ENCODE data around the gene LGALS7.
A peak's percentile ranks its signal among the peaks of the same experiment; 100 is the strongest.
"Not testable (repeated sequence)": the region's sequence is repeated elsewhere in the genome, so short reads cannot be mapped to it uniquely, and the experiment has no call there.

Gene LGALS7

DNA sequence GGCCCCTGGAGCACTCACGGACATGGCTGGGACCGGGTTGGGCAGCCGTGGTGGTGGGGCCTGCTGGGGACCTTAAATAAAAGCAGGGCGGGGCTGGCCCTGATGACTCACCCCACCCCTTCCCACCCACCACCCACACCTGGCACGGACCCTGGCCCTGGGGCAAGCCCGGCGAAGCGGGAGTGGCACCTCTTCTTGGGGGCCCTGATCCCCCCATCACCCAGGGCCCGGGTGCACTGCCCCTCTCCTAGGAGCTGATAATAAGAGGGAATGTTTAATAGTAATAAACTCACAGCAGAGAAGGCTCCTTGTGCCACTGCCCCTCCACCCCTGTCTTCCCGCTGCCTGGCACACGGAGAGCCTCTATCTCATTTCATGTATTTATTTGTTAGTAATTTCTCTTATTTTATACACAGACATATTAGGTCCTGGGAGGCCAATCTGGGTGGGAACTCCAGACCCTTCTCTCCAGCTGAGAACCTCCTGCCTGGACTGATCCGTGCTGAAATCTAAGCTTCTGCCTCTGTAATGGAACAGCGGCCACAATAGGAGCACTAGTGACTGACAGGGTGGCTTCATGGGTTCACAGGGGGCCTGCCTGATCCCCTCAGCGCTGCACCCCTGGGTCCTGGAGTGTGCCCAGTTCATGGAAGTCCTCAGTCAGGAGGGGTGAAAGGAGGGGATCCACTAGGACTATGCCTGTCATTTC lies at the start of gene LGALS7:
TSS of gene LGALS7 (minus strand) at position 49 of the 709 bp plus-strand sequence. CDS start at position 24, 25 bp downstream.
- peak; percentile 33 for DNase-seq

DNA sequence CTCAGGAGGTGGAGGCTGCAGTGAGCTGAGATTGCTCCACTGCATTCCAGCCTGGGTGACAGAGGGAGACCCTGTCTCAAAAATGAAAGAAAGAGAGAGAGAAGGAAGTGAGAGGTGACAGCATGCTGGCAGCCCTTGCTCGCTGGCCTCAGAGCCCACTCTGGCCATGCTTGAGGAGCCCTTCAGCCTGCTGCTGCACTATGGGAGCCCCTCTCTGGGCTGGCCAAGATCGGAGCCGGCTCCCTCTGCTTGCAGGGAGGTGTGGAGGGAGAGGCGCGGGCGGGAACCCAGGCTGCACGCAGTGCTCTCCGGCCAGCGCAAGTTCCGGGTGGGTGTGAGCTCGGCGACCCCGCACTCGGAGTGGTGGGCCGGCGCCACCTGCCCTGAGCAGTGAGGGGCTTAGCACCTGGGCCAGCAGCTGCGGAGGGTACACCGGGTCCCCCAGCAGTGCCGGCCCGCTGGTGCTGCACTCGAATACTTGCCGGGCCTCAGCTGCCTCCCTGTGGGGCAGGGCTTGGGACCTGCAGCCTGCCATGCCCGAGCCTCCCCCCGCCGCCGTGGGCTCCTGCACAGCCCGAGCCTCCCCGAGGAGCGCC lies 48.0 kb upstream of the LGALS7 start:
- not testable (repeated sequence) for DNase-seq

DNA sequence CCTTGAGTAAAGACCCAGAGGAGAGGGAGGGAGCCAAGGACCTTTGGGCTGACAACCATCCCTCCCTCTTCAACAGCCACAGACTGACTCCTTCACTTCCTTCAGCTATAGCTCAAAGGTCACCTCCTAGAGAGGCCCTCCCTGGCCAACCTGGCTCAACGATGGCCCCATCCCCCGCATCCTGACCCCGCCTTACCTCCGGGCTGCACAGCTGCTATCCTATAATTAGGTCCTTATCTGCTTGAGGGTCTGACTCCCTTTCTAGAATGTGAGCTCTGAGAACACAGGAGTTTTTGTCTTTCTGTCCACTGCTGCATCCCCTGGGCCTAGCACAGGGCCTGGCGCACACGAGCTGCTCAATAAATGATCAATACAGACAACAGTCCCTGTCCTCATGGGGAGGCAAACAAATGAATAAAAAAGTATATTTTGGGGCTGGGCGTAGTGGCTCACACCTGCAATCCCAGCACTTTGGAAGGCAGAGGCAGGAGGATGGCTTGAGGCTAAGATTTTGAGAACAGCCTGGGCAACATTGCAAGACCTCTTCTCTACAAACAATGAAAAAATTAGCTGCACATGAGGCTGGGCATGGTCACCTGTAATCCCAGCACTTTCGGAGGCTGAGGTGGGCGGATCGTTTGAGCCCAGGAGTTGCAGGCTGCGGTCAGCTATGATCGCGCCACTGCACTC lies 46.1 kb upstream of the LGALS7 start:
- DNase-seq = no peak

DNA sequence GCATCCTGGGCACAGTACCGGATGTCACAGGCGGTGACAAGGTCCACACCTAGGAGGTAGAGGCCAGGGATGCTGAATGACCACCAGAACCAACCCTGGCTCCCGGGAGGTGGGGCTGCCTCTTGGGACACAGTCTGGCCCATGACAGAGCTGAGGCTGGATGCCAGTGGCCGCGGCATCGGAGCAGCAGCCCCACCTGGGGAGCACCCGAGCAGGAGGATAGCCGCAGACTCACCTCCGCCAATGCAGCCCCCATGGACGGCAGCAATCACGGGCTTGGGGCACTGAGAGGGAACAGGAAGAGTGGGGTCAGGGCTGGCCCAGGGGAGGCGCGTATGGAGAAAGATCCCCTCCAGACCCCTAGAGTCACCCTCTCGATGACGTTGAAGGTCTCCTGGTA lies 43.8 kb upstream of the LGALS7 start:
- no peak for DNase-seq

DNA sequence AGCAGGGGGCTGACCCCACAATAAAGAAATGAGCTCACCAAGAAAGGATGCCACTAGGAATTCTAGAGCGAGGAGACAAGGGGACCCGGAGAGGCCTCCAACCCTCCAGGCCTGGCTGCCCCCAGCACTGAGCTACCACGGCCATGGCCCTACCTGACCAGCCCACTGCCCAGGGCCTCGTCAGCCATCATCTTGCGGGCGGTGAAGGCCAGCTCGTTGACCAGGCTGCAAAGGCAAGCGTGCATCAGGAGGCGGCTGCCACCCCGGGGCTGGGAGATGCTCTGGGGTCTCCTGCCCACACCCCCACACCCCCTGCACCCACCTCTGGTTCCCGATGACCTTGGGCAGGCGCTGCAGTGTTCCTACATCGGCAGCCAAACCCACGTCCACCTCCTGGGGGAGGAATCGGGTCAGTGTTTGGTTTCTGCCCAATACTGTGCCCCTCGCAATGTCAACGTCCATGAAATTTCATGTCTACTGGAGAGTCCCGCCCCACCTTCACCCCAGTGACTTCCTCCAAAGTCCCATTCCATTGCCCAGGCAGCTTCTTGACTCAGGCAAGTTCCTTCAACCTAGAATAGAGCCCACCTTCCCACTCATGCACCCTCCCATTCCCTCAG lies 42.9 kb upstream of the LGALS7 start:
- DNase-seq = no peak

DNA sequence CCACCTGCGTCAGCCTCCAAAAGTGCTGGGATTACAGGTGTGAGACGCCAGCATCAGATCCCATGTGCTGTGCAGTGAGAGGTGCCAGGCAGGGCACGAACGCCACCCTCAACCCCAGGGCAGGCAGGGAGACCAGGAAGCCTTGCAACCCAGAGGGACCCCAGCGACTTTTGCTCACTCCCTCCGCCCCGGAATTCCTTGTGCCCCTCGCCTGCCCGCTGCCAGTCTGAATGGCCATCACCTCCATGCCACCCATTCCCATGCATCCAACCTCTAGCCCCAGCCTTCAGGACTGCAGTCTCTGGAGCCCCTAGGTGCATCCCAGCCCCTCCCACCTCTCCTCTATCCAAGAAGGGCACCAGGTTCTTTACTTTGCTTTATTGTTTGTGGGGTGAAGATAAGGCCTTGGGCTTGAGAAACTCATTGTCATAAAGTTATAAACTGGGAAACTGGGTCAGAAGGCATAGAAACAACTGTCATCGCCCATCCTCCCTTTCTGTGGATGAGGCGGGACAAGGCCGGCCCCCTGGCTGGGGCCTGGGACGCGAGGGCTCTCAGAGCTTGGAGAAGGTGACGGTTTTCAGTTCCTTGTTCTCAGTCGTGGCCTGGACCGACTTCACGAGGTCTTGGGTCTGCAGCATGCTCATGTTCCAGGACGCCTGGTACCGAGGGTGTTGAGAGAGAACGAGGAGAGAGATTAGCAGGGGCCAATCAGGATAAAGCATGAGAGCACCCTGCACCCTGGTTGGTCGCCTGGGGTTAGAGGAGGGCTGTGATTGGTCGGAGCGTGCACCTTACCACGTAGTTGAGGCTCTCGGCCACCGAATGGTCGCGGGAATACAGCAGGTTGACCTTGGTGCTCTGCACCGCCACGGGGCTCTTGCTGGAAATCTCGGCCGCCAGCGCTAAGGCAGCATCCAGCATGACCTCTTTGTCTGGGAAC lies 42.0 kb upstream of the LGALS7 start:
- no peak for DNase-seq

DNA sequence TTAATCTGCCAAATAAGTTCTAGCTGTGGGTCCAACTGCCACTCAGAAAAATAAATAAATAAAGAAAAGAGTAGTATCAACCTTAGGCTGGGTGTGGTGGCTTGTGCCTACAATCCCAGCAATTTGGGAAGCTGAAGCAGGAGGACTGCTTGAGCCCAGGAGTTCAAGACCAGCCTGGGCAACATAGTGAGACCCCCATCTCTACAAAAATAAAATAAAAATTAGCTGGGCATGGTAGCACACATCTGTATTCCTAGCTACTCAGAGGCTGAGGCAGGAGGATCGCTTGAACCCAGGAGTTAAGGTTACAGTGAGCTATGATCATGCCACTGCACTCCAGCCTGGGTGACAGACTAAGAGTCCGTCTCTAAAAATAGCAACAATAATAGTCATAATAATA lies 40.6 kb upstream of the LGALS7 start:
- not testable (repeated sequence) for DNase-seq

DNA sequence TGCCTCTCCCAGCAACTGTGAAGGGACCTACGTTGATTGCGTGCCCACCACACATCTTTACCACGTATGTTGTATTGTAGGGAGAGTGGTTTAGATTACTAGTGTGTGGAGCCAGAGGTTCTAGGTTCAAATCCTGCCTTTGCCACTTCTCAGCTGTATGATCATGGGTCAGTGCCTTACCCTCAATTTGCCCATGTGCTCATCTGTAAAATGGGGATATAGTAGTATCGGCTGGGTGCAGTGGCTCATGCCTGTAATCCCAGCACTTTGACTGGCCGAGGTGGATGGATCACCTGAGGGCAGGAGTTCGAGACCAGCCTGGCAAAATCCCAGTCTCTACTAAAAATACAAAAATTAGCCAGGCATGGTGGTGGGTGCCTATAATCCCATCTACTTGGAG lies 40.0 kb upstream of the LGALS7 start:
- DNase-seq = no peak

DNA sequence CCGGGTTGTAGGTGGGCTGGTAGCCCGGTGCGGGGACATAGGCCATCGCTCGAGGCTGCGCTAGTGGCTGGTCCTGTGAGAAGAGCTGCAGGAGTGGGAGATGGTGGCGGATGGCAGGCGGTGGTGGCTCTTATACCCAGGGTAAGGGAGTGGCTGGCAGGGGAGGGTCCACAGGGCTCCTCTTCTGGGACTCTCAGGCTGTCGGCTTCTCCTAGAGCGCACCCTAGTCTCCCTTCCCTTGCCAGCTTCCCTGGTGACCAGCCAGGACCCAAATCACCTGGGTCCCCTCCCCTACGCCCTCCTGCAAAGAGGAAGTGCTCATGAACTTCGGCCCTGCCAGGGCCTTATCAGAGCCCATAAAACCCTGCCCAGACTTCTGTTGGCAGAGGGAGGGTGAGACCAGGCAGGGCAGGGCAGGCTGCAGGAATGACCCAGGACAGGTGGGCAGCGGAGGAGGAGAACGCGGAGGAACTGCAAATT lies 39.6 kb upstream of the LGALS7 start, which contains the start of gene LGALS4:
TSS of gene LGALS4 (minus strand) at position 105 of the 480 bp plus-strand sequence. CDS start at position 46, 59 bp downstream.
- peak; percentile 50 for DNase-seq

DNA sequence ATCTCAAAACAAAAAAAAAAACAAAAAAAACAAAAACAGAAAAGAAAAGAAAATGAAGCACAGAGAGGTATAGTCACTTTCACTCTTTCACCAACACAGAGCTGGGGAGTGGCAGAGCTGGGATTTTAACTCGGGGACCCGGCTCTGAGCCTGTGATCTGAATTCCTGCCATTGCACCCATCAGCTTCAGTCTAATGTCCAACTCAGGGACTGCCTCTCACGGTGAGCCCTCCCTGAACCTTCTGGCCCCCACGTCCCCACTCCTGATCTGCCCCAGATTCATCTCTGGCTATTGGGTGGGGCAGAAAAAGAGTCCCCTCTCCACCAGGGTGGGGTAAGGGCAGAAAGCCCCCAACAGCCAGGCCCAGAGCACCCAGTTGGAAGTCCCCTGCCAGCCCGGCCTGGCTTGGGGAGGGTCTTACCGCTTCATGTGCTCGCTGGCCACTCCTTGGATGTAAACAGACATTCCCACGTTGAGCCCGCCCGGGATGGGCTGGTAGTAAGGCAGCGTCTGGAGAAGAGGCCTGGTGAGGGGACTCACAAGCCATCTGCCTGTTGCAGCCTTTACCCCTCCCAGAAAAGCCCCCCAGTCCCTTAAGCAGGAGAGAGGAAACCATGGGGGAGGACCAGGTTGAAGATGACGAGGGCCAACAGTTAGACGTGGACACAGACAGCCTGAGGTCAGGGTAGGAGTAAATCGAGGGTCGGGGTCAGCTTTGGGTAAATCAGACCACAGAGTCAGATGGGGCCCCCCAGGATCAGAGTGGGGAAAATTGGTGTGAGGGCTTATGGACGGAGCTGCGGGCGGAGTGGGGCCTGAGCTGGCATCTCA lies 38.9 kb upstream of the LGALS7 start:
- DNase-seq = peak; percentile 23

DNA sequence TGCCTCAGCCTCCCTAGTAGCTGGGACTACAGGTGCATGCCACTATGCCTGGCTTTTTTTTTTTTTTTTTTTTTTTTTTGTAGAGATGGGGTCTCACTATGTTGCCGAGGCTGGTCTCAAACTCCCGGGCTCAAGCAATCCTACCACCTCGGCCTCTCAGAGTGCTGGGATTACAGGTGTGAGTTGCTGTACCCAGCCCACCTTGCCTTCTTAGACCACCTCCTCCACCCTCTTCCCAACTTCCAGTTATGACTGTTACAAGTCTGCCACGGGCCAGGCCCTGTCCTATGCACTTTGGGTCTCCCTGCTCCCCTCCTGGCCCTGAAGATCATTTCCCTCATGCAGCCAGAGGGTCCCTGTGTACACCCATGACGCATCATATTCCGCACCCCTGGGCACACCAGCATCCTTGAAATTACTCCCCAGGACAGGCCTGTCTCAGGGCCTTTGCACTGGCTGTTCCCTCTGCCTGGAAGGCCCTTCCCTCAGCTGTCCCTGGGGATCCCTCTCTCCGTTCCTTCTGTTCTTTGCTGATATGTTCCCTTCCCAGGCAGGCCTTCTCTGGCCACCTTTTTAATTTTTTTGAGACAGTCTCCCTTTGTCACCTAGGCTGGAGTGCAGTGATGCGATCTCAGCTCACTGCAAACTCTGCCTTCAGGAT lies 36.4 kb upstream of the LGALS7 start:
- DNase-seq = no peak

DNA sequence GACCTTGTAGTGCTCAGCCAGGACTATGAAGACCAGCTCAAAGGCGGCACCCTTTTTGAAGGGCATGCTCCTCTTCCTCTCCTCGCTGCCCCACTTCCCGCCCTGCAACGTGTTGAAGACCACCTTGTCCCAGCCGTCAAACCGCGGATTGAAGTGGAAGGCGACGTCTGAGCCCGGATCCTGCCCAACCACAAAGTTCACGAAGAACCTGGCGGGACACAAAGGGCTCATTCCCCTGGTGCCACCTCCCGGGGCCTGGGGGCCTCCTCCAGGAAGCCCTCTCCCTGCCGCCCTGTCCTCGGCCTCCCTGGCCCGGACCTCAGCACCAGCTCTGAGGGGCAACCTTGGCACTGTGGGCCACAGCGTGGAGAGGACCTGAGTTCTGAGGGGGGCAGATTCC lies 35.4 kb upstream of the LGALS7 start:
- no peak for DNase-seq

DNA sequence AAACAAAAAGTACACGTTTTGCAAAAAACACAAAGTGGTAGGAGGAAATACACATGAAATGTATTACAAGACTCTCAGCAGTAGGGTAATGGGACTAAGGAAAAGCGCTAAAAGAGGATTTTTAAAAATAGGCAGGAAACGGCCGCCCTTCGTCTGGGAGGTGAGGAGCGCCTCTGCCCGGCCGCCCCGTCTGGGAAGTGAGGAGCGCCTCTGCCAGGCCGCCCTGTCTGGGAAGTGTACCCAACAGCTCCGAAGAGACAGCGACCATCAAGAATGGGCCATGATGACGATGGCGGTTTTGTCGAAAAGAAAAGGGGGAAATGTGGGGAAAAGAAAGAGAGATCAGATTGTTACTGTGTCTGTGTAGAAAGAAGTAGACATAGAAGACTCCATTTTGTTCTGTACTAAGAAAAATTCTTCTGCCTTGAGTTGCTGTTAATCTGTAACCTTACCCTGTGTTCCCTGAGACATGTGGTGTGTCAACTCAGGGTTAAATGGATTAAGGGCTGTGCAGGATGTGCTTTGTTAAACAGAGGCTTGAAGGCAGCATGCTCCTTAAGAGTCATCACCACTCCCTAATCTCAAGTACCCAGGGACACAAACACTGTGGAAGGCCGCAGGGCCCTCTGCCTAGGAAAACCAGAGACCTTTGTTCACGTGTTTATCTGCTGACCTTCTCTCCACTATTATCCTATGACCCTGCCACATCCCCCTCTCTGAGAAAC lies 34.2 kb upstream of the LGALS7 start:
- not testable (repeated sequence) for DNase-seq

DNA sequence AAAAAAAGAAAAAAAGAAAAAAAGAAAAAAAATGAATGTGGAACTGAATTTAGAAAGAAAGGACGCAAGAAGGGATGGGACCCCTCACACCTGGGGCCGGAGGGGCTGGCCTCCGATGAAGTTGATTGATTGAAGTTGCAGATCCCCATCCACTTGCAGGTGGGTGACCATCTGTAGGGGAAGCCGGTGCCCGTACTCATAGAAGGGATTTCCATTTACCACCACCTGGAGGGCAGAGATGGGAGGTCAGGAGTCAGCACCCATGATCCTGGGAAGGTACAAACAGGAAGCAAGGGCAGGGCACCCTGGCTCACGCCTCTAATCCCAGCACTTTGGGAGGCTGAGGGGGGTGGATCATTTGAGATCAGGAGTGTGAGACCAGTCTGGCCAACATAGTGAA lies 33.1 kb upstream of the LGALS7 start:
- DNase-seq = no peak

DNA sequence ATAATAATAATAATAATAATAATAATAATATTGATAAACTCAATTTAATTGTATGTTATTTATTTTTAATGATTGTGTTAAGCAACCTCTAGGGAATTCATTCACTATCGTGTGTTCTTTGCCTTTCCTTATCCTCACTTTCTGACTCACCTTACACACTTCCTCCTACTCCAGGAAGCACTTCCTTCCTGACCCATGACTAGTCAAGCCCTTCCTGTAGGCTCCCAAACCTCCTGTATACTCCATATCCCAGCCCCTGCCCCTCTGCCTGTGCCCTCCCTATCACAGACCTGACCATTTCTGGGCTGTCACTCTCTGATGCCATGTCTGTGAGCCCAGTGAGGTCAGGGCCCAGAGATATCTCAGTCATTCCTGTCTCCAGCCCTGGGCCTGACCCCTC lies 31.9 kb upstream of the LGALS7 start:
- peak; percentile 77 for DNase-seq

DNA sequence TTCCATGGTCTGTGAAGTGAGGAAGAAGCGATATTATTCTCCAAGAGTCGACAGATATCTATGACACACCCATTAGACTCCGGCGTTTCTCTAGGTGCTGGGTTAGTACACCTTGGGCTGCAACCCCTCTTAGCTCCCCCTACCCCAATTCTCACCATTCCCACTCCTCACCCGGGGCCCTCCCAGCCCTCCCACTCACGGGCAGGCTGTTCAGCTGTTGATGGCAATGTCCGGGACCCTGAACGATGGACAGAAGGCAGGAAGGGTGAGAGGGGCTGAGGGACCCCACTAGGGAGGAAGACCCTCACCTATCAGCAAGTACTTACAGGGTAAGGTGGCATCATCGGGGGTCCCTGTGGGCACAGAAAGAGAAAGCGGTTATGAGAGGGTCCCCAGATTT lies 30.2 kb upstream of the LGALS7 start:
- no peak for DNase-seq

DNA sequence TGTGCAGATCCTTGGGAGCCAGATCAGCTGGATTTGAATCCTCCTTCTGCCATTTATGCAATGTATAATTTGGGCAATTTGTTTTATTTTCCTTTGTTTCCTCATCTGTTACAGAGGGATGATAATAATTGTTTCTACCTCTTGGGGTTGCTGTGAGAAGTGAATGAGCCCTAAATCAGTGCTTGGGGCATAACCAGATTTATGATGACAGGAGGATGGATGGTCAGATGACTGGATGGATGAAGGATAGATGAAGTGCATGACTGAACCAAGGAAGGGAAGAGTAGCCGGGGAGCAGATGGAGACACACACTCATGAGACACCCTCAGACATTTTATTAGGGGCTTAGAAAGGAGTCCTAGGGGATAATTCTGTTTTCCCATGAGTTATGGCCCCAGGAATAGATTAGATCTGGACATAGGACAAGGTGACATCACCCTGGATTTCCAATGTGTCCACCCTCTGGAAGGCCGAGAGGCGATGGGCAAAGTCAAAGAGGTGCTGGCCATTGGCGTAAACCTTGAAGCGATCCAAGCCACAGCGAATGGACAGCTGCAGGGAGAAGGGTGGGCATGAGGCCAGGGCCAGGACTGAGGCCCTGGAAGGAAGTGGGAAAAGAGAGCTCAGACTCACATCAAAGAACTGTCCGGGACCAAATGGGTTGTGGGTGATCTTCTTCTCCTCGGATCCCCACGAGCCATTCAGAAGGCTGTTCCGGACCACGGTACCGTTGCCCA lies 28.2 kb upstream of the LGALS7 start:
- DNase-seq = no peak

DNA sequence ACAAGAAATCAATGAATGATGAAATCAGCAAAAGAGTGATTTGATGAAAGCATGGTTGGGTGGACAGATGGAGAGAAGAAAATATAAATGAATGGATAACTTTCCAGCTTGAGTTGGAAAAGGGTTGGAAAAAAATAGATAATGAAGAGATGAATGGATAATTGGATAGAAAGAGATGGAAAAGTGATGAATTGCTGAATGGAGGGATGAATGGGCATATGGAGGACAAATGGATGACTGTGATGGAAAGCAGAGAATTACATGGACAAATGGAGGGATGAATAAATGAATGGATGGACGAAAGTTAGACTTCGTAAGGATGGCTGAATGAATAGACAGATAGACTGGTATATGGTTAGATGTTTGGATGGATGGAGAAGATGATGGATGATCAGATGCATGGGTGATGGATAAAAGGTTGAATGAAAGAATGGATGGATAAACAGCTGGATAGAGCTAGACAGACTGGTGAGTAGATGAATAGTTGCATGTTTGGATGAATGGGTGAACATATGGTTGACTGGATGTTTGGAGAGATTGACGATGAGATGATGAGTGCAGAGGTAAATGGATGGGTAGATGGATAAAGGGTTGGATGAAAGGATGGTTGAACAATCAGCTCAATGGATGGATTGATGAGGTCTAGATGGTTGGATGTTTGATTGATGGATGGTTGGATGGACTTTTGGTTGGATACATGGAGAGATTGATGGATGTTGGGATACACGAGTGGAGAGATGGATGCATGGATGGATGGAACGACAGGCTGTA lies 27.4 kb upstream of the LGALS7 start:
- no peak for DNase-seq

DNA sequence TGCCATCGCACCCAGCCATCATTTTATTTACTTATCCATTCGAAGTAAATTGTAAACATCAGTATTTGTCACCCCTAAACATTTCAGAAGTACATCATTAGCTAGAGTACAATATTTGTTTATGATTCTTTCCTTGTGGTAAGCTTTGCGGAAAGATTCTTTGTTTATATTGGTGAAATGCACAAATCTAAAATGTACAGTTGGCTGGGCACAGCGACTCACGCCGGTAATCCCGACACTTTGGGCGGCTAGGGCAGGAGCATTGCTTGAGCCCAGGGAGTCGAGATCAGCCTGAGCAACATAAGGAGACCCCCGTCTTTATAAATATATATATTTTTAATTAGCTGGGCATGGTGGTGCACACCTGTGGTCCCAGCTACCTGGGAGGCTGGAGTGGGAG lies 25.8 kb upstream of the LGALS7 start:
- no peak for DNase-seq

Measured in 8988T (cell line).